Activated CD4-positive, alpha-beta T cell treated with anti-CD3 and anti-CD28 coated beads for 1 hour (primary cell): ENCODE measurements around the gene LRBA.
"Not testable (repeated sequence)": the region's sequence is repeated elsewhere in the genome, so short reads cannot be mapped to it uniquely, and the experiment has no call there.

Source experiments
- DNase-seq: peaks from one replicate; pipeline ENCODE4 v3.0.0-alpha.2; 2020

LRBA gene

DNA sequence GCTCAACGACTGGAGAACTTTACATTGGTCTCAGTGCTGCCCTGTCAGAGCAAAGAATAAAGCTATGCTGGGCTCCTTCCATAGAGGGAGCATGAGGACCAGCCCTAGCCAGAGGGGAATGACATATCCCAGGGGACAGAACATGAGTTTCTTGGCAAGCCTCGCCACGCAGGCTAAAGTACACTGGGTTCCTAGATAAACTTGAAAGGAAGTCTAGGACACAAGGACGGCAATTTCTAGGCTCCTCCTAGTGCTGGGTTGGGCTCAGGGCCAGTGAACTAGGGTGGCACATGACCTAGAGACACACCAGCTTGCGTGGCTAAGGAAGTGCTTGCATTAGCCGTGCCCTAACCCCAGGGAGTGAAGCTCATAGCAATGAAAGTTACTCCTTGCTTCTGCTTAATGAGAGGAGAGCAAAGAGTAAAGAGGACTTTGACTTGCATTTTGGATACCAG lies 292.1 kb downstream of the LRBA start:
- no peak for DNase-seq

DNA sequence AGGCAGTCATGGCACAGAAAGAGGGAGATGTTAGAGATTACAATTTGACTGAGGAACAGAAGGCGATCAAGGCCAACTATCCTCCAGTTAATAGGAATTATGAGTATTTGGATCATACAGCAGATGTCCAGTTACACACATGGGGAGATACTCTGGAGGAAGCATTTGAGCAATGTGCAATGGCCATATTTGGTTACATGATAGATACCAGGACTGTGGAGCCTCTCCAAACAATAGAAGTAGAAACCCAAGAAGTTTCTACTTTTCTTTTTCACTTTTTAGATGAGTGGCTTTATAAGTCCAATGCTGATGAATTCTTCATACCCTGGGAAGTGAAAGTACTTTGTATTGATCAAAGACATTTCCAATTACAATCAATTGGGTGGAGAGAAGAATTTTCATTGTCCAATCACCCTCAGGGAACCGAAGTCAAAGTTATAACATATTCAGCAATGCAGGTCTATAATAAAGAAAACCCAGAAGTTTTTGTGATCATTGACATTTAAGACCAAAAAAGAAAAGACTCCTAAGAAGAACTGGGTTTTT lies 294.0 kb downstream of the LRBA start:
- DNase-seq: no peak

DNA sequence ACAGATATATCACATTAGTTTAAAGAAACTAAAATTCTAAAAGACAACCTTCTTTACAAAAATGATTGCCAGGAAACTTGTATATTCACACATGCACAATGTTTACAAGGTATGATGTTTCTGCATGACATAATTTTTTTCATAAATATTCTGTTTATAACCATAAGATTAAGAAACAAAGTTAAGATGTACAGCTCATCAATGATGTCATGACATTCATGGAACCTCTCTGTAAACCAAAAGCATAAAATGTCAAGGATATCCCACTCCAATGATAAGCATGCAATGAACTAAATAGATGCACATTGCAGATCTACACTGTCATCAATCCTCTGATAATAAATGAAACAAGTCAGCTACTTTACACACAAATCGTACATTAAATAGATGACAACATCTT lies 297.1 kb downstream of the LRBA start:
- DNase-seq: no peak

DNA sequence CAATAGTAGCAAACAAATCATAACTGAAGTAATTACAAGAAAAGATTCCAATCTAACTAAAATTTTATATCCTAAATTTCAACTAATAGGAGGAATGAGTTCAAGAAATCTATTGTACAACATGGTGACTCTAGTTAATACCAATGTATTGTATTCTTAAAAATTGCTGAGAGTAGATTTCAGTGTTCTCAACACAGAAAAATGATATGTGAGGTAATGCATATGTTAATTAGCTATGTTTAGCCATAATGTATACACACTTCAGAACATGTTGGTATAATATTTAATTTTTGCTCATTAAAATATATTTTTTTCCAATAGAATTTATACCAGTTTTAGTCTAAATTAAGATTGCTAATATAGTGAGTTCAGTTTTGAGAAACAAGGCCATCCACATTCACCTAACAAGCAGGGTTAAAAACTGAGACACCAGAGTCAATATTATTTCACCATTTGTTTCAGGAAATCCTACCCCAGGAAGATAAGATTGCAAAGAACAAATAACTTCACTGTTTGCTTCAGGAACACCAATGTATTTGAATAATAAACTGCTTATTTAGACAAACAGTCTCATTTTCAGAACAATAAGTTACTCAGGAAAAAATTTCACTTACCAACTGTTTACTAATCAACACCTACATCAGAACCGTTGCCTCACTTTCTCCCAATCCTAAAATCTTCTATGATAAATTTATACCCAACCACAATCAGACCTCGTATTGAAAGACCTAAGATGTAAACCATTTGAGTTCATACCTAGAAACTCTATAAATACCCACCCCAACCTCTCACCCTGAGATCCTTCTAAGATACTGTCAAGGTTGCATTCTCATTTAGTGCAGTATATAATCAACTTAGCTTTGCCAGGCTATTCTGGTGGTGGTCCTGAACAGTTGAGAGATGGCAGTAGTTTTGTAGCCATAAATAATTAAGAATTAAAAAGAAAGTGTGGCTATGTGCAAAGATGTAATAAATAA lies 300.3 kb downstream of the LRBA start:
- no peak for DNase-seq

DNA sequence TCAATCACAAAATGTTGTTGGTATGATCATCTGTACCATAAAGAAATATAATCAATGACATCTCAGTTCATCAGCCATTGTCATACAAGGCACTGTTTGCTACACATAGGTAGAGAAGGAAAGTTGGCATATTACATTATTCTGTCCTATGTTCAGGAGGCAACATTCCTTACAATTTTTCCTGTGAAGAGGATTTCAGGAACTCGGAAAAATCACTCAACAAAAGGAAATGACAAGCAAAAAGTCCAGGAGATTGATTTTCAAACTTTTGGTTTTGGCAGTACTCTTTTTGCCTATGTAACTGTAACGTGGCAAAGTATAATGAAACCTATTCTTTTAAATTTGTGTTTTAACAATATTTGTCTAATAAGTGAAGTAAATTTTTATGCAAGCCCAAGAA lies 301.8 kb downstream of the LRBA start:
- no peak for DNase-seq

DNA sequence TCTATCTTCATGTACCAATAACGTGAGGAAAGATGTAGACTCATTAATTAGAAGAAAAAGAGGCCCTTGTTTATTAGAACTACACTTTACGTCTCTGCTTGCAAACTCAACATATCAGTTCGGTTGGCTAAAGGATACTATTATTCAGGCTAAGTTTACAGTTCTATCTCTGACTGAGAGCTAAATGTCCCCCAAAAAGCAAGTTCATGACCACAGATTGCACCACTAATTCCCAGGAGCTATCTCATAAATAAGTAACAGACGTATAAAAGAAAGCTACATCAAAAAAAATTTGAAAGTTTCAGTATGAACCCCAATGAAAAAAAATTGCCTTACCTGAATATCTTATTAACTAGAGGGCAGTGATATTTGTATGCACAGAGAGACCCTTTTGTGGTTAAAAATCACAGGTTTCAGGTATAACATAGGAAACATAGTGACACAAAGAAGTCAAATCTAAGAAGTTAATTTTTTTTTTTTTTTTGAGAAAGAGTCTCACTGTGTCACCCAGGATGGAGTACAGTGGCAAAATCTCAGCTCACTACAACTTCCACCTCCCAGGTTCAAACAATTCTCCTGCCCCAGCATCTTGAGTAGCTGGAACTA lies 304.2 kb downstream of the LRBA start:
- DNase-seq: no peak

DNA sequence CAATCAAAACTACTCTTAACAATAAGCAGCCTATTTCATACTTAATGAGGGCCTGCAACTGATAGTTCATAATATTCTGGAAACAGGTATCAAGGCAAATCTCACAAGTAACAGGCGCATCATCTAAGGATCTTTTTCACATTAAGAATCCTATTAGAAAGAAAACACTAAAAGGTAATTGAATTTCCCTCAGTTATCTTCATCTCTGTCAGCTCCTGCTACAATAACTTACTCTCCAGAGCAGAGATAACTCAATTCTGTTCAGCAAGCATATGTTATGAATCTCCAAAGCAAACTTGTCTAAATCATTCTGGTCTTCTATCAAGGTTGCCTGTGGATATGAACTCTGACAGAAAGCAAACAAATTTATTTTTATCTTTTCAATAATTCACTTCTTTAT lies 307.1 kb downstream of the LRBA start:
- DNase-seq: no peak

DNA sequence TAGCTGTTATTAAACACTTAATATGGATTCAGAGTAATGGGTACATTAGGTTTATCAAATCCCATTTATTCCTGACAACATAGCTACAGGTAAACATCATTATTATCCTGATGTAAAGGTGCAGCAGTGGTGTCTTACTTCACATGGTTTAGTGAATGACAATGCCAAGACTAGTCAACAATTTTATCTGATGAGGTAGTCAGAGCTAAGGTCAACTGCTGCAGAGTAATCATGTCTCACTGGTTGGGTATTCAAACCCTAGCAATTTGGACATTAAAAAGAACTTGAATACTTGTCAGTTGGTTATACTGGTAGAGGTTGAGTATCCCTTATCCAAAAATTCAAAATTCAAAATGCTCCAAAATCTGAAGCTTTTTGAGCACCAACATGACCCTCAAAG lies 315.5 kb downstream of the LRBA start:
- no peak for DNase-seq

DNA sequence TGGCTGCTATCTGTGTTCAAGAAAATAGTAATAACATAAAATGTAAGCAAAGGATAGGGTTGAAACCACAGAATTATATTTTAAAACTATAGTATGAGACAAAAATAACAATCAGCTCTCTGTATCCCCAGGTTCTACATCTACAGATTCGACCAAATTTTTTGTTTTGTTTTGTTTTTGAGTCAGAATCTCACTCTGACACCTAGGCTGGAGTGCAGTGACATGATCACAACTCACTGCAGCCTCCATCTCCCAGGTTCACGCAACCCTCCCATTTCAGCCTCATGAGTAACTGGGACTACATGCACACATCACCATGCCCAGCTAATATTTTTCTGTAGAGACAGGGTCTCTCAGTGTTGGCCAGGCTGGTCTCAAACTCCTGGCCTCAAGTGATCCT lies 319.9 kb downstream of the LRBA start:
- DNase-seq: no peak

DNA sequence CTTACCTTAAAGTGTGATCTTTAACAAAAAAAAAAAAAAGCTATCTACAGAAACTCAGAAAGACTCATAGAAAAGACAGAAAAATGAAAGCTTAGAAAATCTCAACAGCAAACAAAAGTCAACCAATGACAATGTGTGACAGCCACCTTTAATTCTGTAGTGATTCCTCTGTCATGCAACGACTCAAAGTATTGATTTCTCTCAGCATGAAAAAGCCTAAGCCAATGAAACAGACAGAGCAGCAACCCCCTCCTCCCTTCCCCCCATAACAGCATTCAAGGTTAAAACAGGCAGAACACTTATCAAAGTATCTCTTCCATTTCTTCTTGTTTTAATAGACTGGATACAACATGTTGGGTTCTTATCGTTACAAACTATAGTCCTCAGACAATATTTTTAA lies 320.6 kb downstream of the LRBA start:
- no peak for DNase-seq

DNA sequence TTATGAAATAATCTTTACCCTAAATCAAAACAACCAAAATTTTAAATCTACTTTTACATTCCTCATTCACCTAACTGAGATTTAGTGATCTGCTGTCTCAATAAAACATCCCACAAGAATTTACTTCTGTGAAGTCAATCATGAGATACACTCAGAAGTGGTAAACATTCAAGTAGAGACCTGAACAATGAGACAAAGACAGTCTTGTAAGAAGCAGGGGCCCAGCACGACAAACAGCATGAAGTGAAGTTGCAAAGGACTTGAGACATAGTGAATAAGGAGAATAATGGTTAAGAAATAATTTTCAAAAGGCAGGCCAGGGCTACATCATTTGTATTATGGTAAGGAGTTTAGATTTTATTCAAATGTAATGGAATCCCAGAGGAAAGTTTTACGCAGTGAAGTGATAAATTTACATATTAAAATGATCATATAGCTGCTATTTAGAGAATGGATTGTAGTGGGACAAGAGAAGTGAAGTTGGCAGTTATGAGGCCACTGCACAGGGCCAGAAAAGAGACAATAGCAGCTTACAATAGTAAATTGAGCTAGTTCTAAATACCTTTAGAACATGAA lies 331.2 kb downstream of the LRBA start:
- DNase-seq: no peak

DNA sequence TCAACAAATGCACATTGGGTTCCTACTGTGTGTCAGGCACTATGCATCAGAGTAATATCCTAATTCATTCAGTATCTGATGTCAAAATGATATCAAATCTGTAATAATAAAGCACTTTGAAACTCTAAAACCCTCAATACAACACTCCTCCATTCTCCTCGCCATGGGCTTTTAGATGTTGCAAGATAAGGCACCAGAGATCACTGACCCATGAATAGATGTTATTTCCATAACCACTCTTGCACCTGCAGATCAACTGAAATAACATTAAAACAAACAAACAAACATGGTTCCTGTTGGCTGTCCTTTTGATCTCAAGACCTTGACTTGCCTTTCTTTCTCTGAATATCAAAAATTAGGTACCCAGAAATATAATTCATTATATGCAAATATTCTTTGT lies 333.0 kb downstream of the LRBA start:
- no peak for DNase-seq

DNA sequence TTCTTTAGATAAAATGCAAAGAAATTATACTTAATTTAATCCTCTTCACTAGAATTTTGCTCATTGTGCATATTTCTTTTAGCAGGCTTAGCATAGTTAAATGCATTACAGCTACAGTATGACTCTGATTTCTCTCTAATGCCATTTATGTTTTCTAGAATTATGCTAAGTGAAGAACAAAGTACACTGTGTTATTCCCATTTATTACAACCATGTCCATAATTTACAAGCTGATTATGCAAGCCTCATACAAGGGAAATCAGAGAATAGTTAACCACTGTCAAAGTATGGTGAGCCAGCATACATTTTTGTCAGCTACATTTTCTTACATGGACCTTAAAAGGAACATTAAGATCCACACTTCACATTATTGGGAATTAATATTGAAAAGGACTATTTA lies 334.0 kb downstream of the LRBA start:
- DNase-seq: no peak

DNA sequence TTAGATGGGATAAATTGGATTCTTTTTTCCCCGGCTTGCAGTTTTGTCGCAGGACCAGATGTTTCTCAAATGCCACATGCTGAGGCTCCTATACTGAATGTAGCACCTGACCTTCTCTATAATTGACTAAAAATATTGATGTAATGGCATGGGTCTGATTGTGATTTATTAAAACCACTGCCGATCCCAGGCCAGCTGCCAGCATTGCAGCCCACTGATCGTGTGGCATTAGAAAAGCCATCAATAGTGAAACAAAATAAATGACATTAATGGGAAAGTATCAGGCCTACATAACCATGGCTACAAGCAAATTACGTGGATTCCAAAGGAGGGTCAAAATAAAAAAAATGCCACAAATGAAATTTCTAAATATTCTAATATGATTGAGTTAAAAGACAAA lies 334.4 kb downstream of the LRBA start:
- DNase-seq: no peak

DNA sequence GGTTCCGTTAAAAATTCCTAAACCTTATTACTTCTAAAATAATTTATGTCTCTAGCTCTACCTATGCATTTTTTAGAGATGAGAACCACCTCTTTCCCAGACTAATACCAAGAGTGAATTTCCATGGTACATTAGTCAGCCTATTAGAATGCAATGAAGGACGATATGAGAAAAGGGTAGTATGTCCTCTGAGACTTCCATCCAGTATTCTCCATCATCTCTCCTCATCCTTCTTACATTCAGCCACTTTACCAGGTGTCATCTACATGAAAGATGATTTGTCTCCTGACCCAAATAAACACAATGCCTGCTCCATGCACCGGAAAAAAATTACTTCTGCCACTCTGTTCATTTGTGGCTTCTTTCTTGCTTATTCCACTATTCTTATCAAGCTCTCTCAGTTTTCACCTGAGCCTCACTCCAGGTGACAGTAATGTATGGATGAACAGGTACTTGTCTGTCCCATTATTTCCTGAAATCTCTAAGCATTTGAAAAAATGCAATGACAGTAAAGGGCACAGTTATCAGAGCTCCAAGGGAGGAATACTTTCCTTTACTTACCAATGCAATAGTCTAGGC lies 335.2 kb downstream of the LRBA start:
- DNase-seq: no peak

DNA sequence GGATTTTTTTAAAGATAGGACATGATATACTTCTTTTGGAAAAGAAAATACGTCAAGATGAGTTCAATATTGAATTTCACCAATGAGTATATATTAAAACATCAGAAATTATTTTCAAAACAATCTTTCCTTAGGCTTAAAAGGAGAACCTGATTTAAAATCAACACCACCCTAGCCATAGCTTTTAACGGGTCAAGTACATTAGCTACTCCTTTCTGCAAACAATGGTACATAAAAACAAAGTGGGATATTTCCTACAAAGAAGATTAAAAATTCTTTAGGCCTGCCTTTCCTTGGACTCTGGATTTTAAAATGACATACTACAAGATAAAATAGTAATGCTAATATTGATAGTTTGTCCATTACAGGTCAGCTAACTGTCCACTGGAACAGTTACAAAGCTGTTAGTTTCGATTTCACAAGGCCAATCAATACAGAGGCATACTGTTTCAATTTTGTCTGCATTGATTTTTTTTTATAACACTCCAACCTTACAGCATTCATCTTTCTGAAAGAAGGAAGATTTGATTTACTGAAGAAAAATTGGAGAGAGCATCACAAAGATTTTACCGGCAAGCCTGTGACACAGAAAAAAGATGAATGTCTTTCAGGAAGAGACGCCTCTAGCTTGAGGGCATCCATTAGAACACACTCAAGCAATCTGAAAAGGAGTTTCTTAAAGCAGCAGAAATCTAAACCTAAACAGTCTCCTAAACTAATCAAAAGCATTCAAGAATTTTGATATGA lies 335.9 kb downstream of the LRBA start:
- no peak for DNase-seq

DNA sequence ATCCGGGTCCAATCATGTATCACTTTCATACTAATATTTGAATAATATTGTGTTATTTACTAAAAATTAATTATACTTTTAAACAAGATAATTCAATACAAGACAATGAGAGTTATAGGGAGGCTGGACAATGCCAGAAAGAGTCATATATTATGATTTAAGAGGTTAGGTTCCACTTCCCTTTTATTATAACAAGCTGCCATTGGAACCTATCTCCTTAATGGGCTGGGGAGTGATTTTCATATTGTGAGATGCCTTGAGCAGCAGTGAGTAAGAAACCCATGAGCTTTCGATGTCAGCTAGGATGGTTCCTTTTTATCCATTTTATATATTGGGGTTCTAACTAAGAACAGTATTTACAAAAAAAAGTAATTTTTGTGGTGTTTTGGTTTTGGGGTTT lies 341.3 kb downstream of the LRBA start:
- no peak for DNase-seq

DNA sequence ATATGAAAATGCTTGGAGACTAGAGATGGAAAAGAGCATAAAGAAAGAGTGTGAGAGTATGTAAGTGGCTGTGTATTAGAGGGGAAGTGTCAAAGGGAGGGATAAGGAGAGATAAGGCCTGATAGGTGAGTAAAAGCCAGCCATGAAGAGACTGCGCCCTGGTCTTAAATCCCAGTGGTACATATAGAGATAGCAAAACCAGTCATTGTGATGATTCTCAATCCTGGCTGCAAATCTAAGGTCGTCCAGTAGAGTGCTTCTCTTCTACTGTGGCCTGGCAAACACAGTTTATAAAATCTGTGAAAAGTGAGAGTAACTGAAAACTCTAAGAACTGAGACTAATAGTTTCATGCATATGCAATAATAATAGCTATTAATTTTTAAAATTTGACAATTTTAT lies 346.3 kb downstream of the LRBA start:
- no peak for DNase-seq

DNA sequence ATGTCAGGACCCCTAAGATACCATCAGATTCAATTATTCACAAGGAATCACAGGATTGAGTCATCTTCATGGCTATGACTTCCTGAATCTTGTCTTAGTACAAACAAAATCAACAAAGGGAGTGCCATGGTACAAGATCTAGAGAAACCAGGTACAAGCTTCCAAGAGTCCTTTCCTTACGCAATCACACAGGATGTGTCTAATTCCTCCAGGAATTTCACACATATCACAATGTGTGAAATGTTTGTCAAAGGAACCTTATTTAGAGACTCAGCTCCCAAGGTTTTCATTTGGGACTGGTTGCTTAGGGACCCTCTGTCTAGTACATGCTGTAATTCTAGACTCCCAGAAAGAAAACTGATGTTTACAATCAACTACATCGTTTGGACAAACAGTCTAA lies 350.1 kb downstream of the LRBA start:
- DNase-seq: no peak

DNA sequence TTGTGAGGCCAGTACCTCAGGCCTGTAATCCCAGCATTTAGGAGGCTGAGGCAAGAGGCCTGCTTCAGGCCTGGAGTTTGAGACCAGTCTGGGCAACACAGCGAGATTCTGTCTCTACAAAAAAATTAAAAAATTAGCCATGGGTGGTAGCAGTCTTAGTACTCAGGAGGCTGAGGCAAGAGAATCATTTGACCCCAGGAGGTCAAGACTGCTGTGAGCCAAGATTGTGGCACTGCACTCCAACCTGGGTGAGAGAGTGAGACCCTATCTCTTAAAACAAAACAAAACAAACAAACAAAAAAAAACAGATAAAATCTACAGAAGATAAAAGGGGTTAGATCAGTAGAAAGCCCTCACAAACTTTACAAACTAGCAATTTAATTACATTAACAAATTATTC lies 352.4 kb downstream of the LRBA start:
- DNase-seq: no peak

DNA sequence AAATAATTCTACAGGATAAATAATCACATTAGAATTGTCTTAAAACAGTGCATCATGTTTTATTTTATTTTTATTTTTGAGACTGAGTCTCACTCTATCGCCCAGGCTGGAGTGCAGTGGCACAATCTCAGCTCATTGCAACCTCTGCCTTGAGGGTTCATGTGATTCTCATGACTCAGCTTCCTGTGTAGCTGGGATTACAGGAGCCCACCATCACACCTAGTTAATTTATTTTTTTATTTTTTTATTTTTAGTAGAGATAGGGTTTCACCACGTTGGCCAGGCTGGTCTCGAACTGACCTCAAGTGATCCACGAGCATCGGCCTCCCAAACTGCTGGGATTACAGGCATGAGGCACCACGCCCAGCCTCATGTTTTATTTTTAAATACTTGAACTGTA lies 353.5 kb downstream of the LRBA start:
- DNase-seq: not testable (repeated sequence)

DNA sequence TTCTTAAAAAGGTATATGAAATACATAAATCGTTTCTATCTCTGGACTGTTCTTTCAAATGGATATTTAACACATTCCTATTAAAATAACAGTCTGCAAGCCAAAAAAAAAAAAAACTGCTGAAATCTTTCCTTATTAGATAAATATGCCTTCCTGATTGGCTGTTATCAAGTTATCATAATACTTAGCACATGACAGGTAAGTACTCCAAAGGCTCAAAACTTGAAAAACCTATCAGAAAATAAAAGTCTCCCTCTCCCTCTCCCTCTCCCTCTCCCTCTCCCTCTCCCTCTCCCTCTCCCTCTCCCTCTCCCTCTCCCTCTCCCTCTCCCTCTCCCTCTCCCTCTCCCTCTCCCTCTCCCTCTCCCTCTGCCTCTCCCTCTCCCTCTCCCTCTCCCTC lies 356.8 kb downstream of the LRBA start:
- DNase-seq: not testable (repeated sequence)

DNA sequence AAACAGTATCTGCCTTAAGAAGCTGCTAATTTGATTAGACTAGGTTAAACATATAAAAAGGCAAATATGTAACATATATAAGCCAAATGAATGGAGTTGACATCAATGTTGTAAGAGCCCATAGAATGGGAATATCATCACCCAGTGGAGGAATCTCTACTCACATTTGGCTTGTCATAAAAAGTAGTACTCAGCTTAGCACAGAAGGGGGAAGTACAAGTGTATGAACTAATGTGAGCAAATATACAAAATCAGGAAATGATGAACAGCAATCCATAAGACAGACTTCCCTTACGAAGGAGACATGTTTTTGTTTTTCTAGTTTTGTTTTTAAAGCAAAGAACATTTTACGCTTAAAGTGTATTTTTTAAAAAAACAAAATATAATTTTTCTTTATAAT lies 358.2 kb downstream of the LRBA start:
- no peak for DNase-seq
